H1 (cell line): Measurements from ENCODE around the gene PLAAT1. TPM values are rescaled to one million over a fixed set of nuclear protein-coding genes. Genes with fewer than 3 reads are reported as not detected.

Experiments
- CTCF ChIA-PET: fragments of 300-600 bp; sonication (Branson Sonifier 250); formaldehyde crosslinking; loops from one replicate; lab custom pipeline; 2021; ENCODE audit not compliant: partially characterized antibody; lab: Charles Lee
- POLR2A ChIA-PET: fragments of 300-600 bp; sonication (Branson Sonifier 250); formaldehyde crosslinking; loops from one replicate; lab custom pipeline; 2021; ENCODE audit warnings: inconsistent platforms; ENCODE audit not compliant: partially characterized antibody; lab: Charles Lee
- DNase-seq, 2 experiments: peaks; one replicate each; pipeline versions ENCODE4 v3.0.0 to v3.0.0-alpha.2; 2010 to 2022; ENCODE audit warnings: low spot score in 2 of 2, low read depth in 1 of 2, mixed read lengths in 1 of 2
- FAIRE-seq: peaks from 2 replicates; lab custom pipeline; 2011; peaks lifted over from hg19 to GRCh38; lab: Jason Lieb, UNC
- H2AFZ ChIP-seq: 2 replicates; pipeline ENCODE4 v1.8.1; 2012; ENCODE audit warnings: low read length, inconsistent platforms
- H2AK5ac ChIP-seq: 2 replicates; pipeline ENCODE4 v1.6.1; 2013; ENCODE audit warnings: low read depth, low read length
- H2BK120ac ChIP-seq: replicated peaks from 2 replicates; pipeline ENCODE3; 2013; ENCODE audit warnings: low read depth, low read length, inconsistent platforms
- H2BK12ac ChIP-seq: 2 replicates; pipeline ENCODE4 v1.6.1; 2013; ENCODE audit warnings: low read depth, low read length
- H2BK15ac ChIP-seq: 2 replicates; pipeline ENCODE4 v1.6.1; 2013; ENCODE audit warnings: low read length
- H2BK20ac ChIP-seq: 2 replicates; pipeline ENCODE4 v1.6.1; 2013; ENCODE audit warnings: low read length
- H2BK5ac ChIP-seq: 2 replicates; pipeline ENCODE4 v1.6.1; 2013; ENCODE audit warnings: low read depth, low read length
- H3K14ac ChIP-seq: 2 replicates; pipeline ENCODE4 v1.6.1; 2013; ENCODE audit warnings: inconsistent platforms; ENCODE audit not compliant: insufficient read length
- H3K18ac ChIP-seq: 2 replicates; pipeline ENCODE4 v1.6.1; 2013; ENCODE audit warnings: low read length; ENCODE audit errors: extremely low read depth
- H3K23ac ChIP-seq: 2 replicates; pipeline ENCODE4 v1.6.1; 2013; ENCODE audit warnings: inconsistent platforms; ENCODE audit not compliant: insufficient read length
- H3K23me2 ChIP-seq: 2 replicates; pipeline ENCODE4 v1.6.1; 2013; ENCODE audit warnings: low read depth, low read length
- H3K27ac ChIP-seq: 2 replicates; pipeline ENCODE4 v1.6.1; 2011; ENCODE audit warnings: low read depth, low read length, inconsistent platforms
- H3K27me3 ChIP-seq, 4 experiments: replicated peaks in 1 of 4; 1 replicate in 1 of 4; 2 replicates in 3 of 4; pipeline versions ENCODE4 v1.6.1 to v1.8.1; 2011 to 2013; ENCODE audit warnings: low read length in 3 of 4, mild to moderate bottlenecking in 3 of 4, inconsistent platforms in 2 of 4, mixed read lengths in 2 of 4, moderate library complexity in 1 of 4; ENCODE audit not compliant: control insufficient read depth in 3 of 4, insufficient read depth in 3 of 4; ENCODE audit errors: extremely low read depth in 1 of 4
- H3K36me3 ChIP-seq, 4 experiments: 2 replicates each; pipeline versions ENCODE4 v1.6.1 to v1.8.1; 2011 to 2013; ENCODE audit warnings: mild to moderate bottlenecking in 4 of 4, low read length in 3 of 4, moderate library complexity in 2 of 4, control low read depth in 1 of 4, inconsistent platforms in 1 of 4; ENCODE audit not compliant: insufficient read depth in 4 of 4, control insufficient read depth in 2 of 4
- H3K4ac ChIP-seq: replicated peaks from 2 replicates; pipeline ENCODE3; 2013; ENCODE audit warnings: low read length, low read depth, mixed read lengths, inconsistent platforms; ENCODE audit not compliant: insufficient read length
- H3K4me1 ChIP-seq, 4 experiments: replicated peaks in 1 of 4; 1 replicate in 1 of 4; 2 replicates in 3 of 4; pipeline versions ENCODE4 v1.6.1 to v1.8.1; 2011 to 2013; ENCODE audit warnings: low read length in 3 of 4, inconsistent platforms in 2 of 4, mixed read lengths in 1 of 4; ENCODE audit not compliant: insufficient read depth in 4 of 4, control insufficient read depth in 3 of 4
- H3K4me2 ChIP-seq, 2 experiments: 2 replicates each; pipeline versions ENCODE4 v1.6.1 to v1.8.1; 2011 to 2013; ENCODE audit warnings: low read depth in 2 of 2, low read length in 2 of 2, control low read depth in 1 of 2, inconsistent platforms in 1 of 2, mild to moderate bottlenecking in 1 of 2; ENCODE audit not compliant: insufficient read depth in 1 of 2
- H3K4me3 ChIP-seq, 4 experiments: fragments of 200-600, 300-600 bp in 1 of 4; sonication (generic), shearing (Covaris generic), sonication (Bioruptor Twin) in 1 of 4; 2 replicates each; pipeline versions ENCODE4 v1.5.1 to v1.8.1; 2011 to 2016; ENCODE audit warnings: low read length in 4 of 4, low read depth in 3 of 4, control low read depth in 2 of 4, inconsistent platforms in 2 of 4, mild to moderate bottlenecking in 2 of 4, mixed read lengths in 1 of 4, moderate library complexity in 1 of 4; ENCODE audit not compliant: insufficient read depth in 2 of 4; ENCODE audit errors: extremely low read depth in 1 of 4
- H3K56ac ChIP-seq: replicated peaks from 2 replicates; pipeline ENCODE3; 2013; ENCODE audit warnings: low read depth, mild to moderate bottlenecking, mixed read lengths, low read length, inconsistent platforms; ENCODE audit not compliant: insufficient read length
- H3K79me1 ChIP-seq: 2 replicates; pipeline ENCODE4 v1.6.1; 2013; ENCODE audit warnings: low read depth, low read length, control low read depth
- H3K79me2 ChIP-seq, 2 experiments: 2 replicates each; pipeline versions ENCODE4 v1.6.1 to v1.8.1; 2012 to 2013; ENCODE audit warnings: low read length in 2 of 2, mild to moderate bottlenecking in 2 of 2, inconsistent platforms in 1 of 2; ENCODE audit not compliant: insufficient read depth in 2 of 2, control insufficient read depth in 1 of 2
- H3K9ac ChIP-seq, 4 experiments: replicated peaks in 1 of 4; 1 replicate in 1 of 4; 2 replicates in 3 of 4; pipeline versions ENCODE4 v1.6.1 to v1.8.1; 2011 to 2013; ENCODE audit warnings: low read depth in 3 of 4, low read length in 3 of 4, control low read depth in 2 of 4, mild to moderate bottlenecking in 2 of 4, moderate library complexity in 2 of 4, inconsistent platforms in 1 of 4; ENCODE audit errors: extremely low read depth in 1 of 4
- H3K9me3 ChIP-seq, 2 experiments: 2 replicates each; pipeline versions ENCODE4 v1.6.1 to v1.8.1; 2012 to 2013; ENCODE audit warnings: mild to moderate bottlenecking in 2 of 2, moderate library complexity in 2 of 2, control low read depth in 1 of 2, inconsistent platforms in 1 of 2, low read depth in 1 of 2, low read length in 1 of 2, mixed read lengths in 1 of 2; ENCODE audit not compliant: insufficient read depth in 2 of 2
- H4K20me1 ChIP-seq, 2 experiments: replicated peaks in 1 of 2; 2 replicates each; pipeline versions ENCODE3 to v1.8.1; 2011 to 2013; ENCODE audit warnings: inconsistent platforms in 2 of 2, low read length in 2 of 2, mild to moderate bottlenecking in 1 of 2; ENCODE audit not compliant: insufficient read depth in 2 of 2, control insufficient read depth in 1 of 2
- H4K5ac ChIP-seq: 2 replicates; pipeline ENCODE4 v1.6.1; 2013; ENCODE audit warnings: low read length, low read depth, mixed read lengths, inconsistent platforms; ENCODE audit not compliant: insufficient read length
- H4K8ac ChIP-seq: 2 replicates; pipeline ENCODE4 v1.8.0; 2013; ENCODE audit warnings: mild to moderate bottlenecking, moderate library complexity, low read length, inconsistent platforms; ENCODE audit not compliant: insufficient read depth; ENCODE audit errors: extremely low read depth
- H4K91ac ChIP-seq: replicated peaks from 2 replicates; pipeline ENCODE3; 2013; ENCODE audit warnings: low read length, mixed read lengths, inconsistent platforms; ENCODE audit not compliant: insufficient read length
- ATF2 ChIP-seq: IDR thresholded peaks from 2 replicates; pipeline ENCODE4 v1.6.1; 2012; ENCODE audit warnings: low read length, inconsistent platforms
- ATF3 ChIP-seq: IDR thresholded peaks from 2 replicates; pipeline ENCODE4 v1.6.1; 2011; ENCODE audit warnings: low read depth, mild to moderate bottlenecking, low read length; ENCODE audit not compliant: insufficient read depth
- EP300 ChIP-seq, 2 experiments: IDR thresholded peaks; 1 replicate in 1 of 2; 2 replicates in 1 of 2; pipeline ENCODE4 v1.6.1; 2011 to 2012; ENCODE audit warnings: low read depth in 2 of 2, low read length in 2 of 2, mild to moderate bottlenecking in 2 of 2, borderline replicate concordance in 1 of 2, inconsistent platforms in 1 of 2, moderate library complexity in 1 of 2
- NRF1 ChIP-seq: IDR thresholded peaks from 2 replicates; pipeline ENCODE4 v1.6.1; 2011; ENCODE audit warnings: mild to moderate bottlenecking, low read depth, low read length, improper control_type of control experiment
- SAP30 ChIP-seq: fragments of 300-600 bp; sonication (generic); IDR thresholded peaks from 2 replicates; pipeline ENCODE4 v1.7.1; 2012; ENCODE audit warnings: low read length, moderate library complexity, mild to moderate bottlenecking, inconsistent platforms; ENCODE audit not compliant: insufficient read depth, insufficient replicate concordance
- TEAD4 ChIP-seq: IDR thresholded peaks from 2 replicates; pipeline ENCODE4 v1.6.1; 2012; ENCODE audit warnings: low read depth, low read length, inconsistent platforms, mixed read lengths
- WGBS, 2 experiments: shearing (Covaris generic) in 1 of 2; methylation state at CpG; one replicate each; pipeline versions ENCODE4 v1.1.6 to v1.1.7; 2013 to 2015; ENCODE audit warnings: low lambda C conversion rate in 2 of 2, mixed read lengths in 2 of 2, inconsistent platforms in 1 of 2, low coverage in 1 of 2, missing lambda C conversion rate in 1 of 2; ENCODE audit not compliant: insufficient replicate concordance in 2 of 2, insufficient coverage in 1 of 2, insufficient read length in 1 of 2; ENCODE audit errors: extremely low coverage in 1 of 2, missing lambda C conversion rate in 1 of 2; 5-methylcytosine and 5-hydroxymethylcytosine counted together
- polyA plus RNA-seq, 7 experiments: library from polyadenylated mRNA; depleted of rRNA in 3 of 7; stranded (reverse) in 5 of 7; unstranded in 2 of 7; fragments of >200 nt in 5 of 7; fragments of 200-250 nt in 2 of 7; gene quantifications; 1 replicate in 5 of 7; 2 replicates in 1 of 7; 4 replicates in 1 of 7; pipeline versions ENCODE4 v1.2.1 to v1.2.3, GENCODE V29; 2011 to 2013; ENCODE audit warnings: missing spikeins in 2 of 7, mixed read lengths in 2 of 7
- total RNA-seq: library from RNA; stranded (reverse); fragmentation: NEBNext Ultra II Directional; extraction: Animal tissue kit (Norgen Biotek cat#: 25700); gene quantifications from 2 replicates; pipeline ENCODE4 v1.2.1, GENCODE V29; 2021

The PLAAT1 gene
- total and polyA plus RNA-seq, 2 of the 8 experiments (the other 6 are each of a cell fraction or from before 2014, with no cell fraction given): 4.5 to 6.0 TPM

- no peak overlapping the region for H4K8ac ChIP-seq
- no peaks in the 10 kb centered on the region for H4K20me1 ChIP-seq
- no peak overlapping the region for H3K9ac ChIP-seq
- H4K91ac ChIP-seq: no peak overlapping the region
- no peak overlapping the region for H3K27ac ChIP-seq
- H3K79me1 ChIP-seq: no peaks in the 10 kb centered on the region
- H2BK15ac ChIP-seq: peak overlapping the region; percentile 76; the same call in 1 of the 2 replicates
- WGBS, 2 experiments: 88% methylated on average over 3 of the region's 3 CpGs; no CpG with 5 or more reads in 1 of the 2 experiments
- H3K27me3 ChIP-seq: no peaks in the 10 kb centered on the region
- no peaks in the 10 kb centered on the region for H3K36me3 ChIP-seq
- H3K4ac ChIP-seq: no peak overlapping the region
- no peaks in the 10 kb centered on the region for H3K9me3 ChIP-seq
- no peak overlapping the region for H3K14ac ChIP-seq
- no peak overlapping the region for H2BK20ac ChIP-seq
- H4K5ac ChIP-seq: no peak overlapping the region
- no peak overlapping the region for H2AFZ ChIP-seq
- no peak for FAIRE-seq
- H2BK120ac ChIP-seq: no peak overlapping the region
- no peaks in the 10 kb centered on the region for H3K4me1 ChIP-seq
- POLR2A ChIA-PET: no interaction called here
- H2BK12ac ChIP-seq: no peak overlapping the region
- no peak overlapping the region for H3K23ac ChIP-seq
- H3K4me3 ChIP-seq: no peak overlapping the region
- TF ChIP-seq NRF1 (no peak), ATF3 (no peak), ATF2 (no peak), TEAD4 (no peak), EP300 (IDR thresholded peaks at IDR 0.05; ENCODE audit: borderline replicate concordance in 1 of 2, low read depth in 2 of 2, low read length in 2 of 2) (no peak), SAP30 (no peak)
- TF ChIP-seq, all 59 proteins: peak for 0
- H2AK5ac ChIP-seq: no peak overlapping the region
- H3K79me2 ChIP-seq: no peaks in the 10 kb centered on the region
- no peak for DNase-seq
- no peaks in the 10 kb centered on the region for H3K23me2 ChIP-seq
- H3K4me2 ChIP-seq: no peak overlapping the region
- no peak overlapping the region for H3K18ac ChIP-seq
- H3K56ac ChIP-seq: no peak overlapping the region
- CTCF ChIA-PET: interaction anchor here (0.6 to 1.1 kb wide), 3 partner anchors 8 to 194 kb away, joined by 3 to 4 read pairs (median 4); no protein-coding TSS in a partner anchor
- no peak overlapping the region for H2BK5ac ChIP-seq
Measured at GRCh38 chr3:193269343-193270028, 28.5 kb downstream of the PLAAT1 start.
